ENCODE results near the gene SETBP1. TPM values are rescaled to one million over a fixed set of nuclear protein-coding genes. Genes with fewer than 3 reads are reported as not detected.

The SETBP1 gene
- total and polyA plus RNA-seq, 2 of the 8 experiments (the other 6 are each of a cell fraction or from before 2014, with no cell fraction given) = 2.0 to 6.5 TPM

GRCh38 chr18:44701227-44701626 lies 20.5 kb downstream of the SETBP1 start (continued):
- TF ChIP-seq NANOG (IDR thresholded peaks at IDR 0.05; ENCODE audit: insufficient read depth, low read depth, low read length, poor library complexity, severe bottlenecking) = no peak
- TF ChIP-seq SIRT6 (IDR thresholded peaks at IDR 0.05; ENCODE audit: low read length) = no peak
- no peak for TF ChIP-seq ZNF274 (IDR thresholded peaks at IDR 0.05; ENCODE audit: borderline replicate concordance, extremely low read depth, low read length)
- TF ChIP-seq FOSL1 (IDR thresholded peaks at IDR 0.05; ENCODE audit: insufficient read depth, low read depth, low read length) = no peak

Measured in H1 (cell line).